Epithelial cell of proximal tubule (primary cell): ENCODE data around the gene PTPRJ. TPM values are rescaled to one million over a fixed set of nuclear protein-coding genes. Genes with fewer than 3 reads are reported as not detected.

Experiments
- DNase-seq: peaks from one replicate; pipeline ENCODE4 v3.0.0-alpha.2; 2011; ENCODE audit warnings: low read depth
- H3K4me3 ChIP-seq: 2 replicates; pipeline ENCODE4 v1.5.1; 2011; ENCODE audit warnings: low read depth, mild to moderate bottlenecking, low read length
- total RNA-seq: library from RNA; depleted of rRNA; stranded (reverse); fragments of >200 nt; gene quantifications from 2 replicates; pipeline ENCODE4 v1.2.3, GENCODE V29; 2015
- TF ChIP-seq, protein P1 (sequence below): conservative IDR thresholded peaks from 2 replicates; pipeline ENCODE4 v1.5.1; 2012; ENCODE audit warnings: low read depth, mild to moderate bottlenecking, low read length

The PTPRJ gene
- total RNA-seq, 1 donor from 2014 or later = 43.9 TPM

DNA sequence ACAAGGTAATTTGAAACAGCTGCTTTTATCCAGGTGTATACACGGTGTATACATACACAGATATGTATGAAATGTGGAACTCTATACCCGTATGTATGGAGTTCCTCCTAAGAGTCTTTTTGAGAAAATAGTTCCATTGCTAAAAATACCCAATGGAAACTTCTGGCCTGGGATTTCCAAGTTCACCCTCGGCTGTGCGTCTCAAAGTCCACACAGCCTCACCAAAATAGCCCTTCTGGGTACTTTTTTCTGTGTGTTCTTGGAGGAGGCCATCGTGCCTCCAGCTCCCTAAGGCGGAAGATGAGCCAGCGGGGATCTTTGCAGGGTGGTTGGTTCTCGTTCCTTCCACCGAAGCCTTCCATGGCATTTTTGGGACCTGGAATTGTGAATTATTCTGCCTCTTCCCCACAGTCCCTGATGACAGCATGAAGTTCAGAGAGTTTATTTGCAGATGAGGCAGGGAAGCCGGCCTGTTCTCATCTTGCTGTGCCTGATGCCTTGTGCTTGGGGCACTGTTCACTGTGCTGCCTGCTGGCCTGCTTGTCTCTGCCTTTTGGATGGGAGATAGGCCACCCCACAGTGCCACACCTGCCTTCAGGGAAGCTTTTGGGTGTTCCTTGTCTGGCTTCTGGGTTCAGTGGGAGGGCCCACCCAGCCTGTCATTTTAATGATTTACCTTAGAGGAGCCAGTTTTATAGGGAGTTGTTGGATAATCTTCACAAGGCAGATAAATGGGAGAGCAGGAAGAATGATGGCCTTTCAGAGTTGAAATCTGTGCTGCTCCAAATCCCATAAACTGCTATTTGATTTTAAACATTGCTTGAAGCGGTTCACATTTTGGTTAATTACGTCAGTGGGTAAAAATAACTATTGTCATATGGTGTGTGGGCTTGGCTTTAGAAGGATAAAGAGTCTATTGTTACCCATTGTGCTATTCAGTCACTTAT lies 123.5 kb downstream of the PTPRJ start:
- TF ChIP-seq, protein P1, sequence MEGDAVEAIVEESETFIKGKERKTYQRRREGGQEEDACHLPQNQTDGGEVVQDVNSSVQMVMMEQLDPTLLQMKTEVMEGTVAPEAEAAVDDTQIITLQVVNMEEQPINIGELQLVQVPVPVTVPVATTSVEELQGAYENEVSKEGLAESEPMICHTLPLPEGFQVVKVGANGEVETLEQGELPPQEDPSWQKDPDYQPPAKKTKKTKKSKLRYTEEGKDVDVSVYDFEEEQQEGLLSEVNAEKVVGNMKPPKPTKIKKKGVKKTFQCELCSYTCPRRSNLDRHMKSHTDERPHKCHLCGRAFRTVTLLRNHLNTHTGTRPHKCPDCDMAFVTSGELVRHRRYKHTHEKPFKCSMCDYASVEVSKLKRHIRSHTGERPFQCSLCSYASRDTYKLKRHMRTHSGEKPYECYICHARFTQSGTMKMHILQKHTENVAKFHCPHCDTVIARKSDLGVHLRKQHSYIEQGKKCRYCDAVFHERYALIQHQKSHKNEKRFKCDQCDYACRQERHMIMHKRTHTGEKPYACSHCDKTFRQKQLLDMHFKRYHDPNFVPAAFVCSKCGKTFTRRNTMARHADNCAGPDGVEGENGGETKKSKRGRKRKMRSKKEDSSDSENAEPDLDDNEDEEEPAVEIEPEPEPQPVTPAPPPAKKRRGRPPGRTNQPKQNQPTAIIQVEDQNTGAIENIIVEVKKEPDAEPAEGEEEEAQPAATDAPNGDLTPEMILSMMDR = no peak
- H3K4me3 ChIP-seq = no peak overlapping the region
- no peak for DNase-seq

DNA sequence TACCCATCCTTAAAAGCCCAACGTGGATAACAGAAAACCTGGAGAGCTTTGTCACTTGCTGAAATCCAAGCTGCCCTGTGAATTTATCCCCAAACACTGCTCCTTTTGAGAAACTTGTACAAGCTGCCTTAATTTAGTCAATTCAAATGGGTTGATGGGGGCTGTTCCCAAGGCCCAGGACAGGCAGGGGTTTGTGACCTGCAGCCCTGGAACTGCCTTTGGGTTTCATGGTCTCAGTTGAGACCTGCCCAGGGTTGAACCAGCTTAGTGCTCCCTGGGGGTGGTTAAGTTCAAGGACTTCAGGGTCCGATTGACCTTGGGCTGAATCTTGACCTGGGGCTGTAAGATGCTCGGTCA lies 124.2 kb downstream of the PTPRJ start:
- TF ChIP-seq, protein P1 = no peak
- no peak for DNase-seq
- H3K4me3 ChIP-seq = no peak overlapping the region

DNA sequence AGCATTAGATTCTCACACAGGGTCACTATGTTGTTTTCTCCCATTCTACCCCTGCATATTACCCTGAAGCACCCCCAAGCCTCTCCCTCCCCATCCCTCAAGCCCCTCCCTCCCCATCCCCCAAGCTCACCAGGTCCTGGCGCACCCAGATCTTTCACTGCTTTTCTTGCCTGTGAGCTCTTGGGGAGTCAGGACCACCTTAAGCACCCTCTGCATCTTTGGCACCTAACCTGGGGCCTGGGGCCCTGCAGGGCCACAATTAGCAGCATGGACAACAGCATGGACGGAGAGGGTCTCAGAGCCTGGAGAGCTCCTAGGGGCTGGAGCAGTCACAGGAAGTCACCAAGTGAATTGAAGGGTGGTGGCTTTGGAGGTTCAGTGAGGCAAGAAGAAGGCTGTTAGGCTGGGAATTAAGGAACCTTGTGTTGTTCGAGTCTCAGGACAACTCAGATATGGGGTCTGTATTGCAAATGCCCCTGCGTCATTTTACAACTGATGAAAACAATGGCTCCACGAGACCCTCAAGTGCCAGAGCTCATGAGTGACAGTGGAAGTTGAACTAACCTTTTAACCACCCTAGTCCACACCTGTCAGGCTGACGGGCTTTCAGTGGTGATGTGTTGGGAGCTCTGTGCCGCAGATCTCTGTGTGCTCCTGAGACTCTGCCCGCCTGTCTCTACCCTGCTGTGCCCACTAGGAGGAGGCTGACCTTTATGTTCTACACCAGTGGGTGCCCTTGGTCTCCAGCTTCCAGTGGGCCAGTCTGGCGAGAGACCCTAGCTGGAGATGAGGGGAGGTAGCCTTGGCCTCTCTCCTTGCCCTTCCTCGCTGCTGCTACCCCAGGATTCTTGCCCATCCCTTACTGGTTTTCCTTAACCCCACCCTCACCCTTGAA lies 125.0 kb downstream of the PTPRJ start:
- TF ChIP-seq, protein P1 = peak; percentile 19
- H3K4me3 ChIP-seq = no peak overlapping the region
- no peak for DNase-seq

DNA sequence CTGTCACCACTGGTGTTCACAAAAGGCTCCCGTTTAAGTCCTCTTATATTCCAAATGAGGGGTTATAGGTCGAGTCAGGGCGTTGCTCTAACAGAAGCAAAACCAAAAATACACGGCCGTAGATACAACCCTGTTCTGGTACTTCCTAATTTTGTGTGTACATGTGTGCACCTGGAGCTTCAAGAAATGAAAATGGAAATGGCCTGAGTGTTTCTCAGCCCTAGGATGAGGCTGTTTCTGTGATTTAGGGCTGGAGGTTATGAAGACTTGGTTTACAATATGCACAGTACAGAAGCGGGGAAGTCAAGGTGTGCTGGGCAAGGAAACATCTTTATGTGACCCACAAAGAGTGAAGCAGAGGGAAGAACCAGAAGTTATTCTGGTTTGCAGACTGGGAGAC lies 125.8 kb downstream of the PTPRJ start:
- no peak for DNase-seq
- H3K4me3 ChIP-seq = no peak overlapping the region
- TF ChIP-seq, protein P1 = no peak

DNA sequence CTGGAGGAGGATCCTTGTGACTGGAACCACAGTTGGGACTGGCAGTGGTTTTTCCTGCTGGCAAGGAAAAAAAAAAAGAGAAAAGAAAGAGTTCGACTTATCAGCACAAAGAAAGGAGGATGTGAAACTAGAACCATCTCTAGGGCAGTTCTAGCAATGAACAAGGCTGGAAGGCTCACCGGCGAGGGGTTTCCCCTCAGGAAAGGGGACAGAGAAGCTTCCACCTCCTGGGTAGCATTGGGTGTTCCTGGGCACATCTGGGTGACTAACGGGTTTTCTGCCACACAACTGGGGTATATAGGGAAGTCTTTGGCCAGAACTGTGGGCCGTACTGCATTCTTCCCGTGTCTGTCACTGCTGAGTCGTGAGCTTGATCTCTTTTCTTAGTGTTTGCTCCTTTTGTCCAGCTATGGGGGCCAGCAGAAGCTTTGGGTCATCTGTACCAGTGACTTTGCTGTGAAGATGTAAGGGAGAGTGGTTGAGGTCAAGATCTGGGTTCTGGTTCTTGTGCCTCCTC lies 126.9 kb downstream of the PTPRJ start:
- TF ChIP-seq, protein P1 = no peak
- no peak for DNase-seq
- H3K4me3 ChIP-seq = no peak overlapping the region

DNA sequence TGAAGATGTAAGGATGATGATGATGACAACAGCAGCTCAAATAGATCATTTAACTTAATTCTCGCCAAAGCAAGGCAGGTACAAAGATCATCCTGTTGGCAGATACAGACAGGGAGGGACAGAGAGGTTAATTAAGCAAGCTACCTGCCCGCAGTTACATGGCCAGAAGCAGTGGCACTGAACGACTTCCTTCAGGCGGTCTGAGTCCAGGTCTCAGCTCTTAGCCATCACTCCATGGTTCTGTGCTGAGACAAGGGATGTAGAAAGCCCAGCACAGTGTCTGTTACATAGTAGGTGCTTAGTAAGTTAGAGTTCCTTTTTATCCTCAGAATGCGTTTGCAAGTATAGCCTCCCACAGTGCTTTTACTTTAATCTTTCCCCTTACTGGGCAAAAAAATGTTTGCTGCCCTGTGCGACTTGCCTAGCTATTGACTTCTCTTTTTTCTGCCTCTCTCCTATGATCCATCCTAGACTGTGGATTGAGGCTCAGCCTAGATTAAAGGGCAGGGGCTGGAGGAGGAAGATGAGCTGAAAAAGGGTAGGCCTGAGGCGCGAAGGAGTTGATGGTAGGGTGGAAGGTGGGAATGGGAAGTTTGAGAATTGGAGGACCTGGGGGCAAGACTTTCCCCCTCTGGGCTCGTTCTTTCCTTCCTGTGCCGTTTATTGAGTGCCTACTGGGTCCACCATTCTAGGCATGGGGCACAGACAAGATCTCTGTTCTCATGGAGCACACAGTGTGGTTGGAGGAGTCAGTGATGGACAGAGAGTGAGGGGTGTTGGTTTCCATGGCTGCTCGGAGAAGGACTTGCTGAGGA lies 128.1 kb downstream of the PTPRJ start:
- no peak for DNase-seq
- no peak overlapping the region for H3K4me3 ChIP-seq
- TF ChIP-seq, protein P1 = no peak
